ENCODE measurements around the gene TMEM53. TPM values are rescaled to one million over a fixed set of nuclear protein-coding genes. Genes with fewer than 3 reads are reported as not detected.

The TMEM53 gene
- total RNA-seq, 1 donor from 2014 or later = 14.1 TPM

DNA sequence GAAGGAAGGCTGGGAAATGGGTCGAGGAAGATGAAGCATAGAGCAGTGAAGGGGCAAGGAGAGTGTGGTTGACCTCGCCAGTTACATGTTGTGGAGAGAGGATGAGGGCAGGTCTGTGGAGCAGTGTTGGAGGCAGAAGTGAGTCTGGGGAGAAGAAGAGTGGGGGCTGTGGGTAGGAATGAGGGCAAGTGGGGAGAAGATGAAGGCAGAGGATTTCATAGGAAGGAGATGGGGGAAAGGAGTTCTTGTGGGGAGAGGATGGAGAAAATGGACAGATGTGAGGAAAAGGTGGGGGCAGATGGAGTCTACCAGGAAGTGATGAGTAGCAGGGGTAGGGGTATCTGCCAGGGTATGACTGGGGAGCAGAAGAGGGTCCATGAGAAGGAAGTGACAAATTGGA lies 3.8 kb upstream of the TMEM53 start:
- DNase-seq (ENCODE audit: low read depth, low spot score) = no peak
- H3K4me1 Mint-ChIP-seq = peaks cover 18% of the 10 kb centered on the region
- no peak overlapping the region for H3K4me3 Mint-ChIP-seq
- TF ChIP-seq CTCF (conservative IDR thresholded peaks at IDR 0.05) = no peak
- no peaks in the 10 kb centered on the region for H3K9me3 Mint-ChIP-seq
- H3K36me3 Mint-ChIP-seq (ENCODE audit: low read depth) = peaks cover 5% of the 10 kb centered on the region
- H3K27me3 Mint-ChIP-seq (ENCODE audit: low read depth) = no peaks in the 10 kb centered on the region
- H3K27ac Mint-ChIP-seq (ENCODE audit: unreplicated experiment) = no peak overlapping the region

- Mint-ChIP-seq H3K36me3 (ENCODE audit: low read depth) (peaks cover 5% of the 10 kb centered on the region), H3K4me3 (no peak overlapping the region), H3K27me3 (ENCODE audit: low read depth) (no peaks in the 10 kb centered on the region), H3K4me1 (peaks cover 26% of the 10 kb centered on the region), H3K27ac (ENCODE audit: unreplicated experiment) (no peak overlapping the region), H3K9me3 (no peaks in the 10 kb centered on the region)
- DNase-seq (ENCODE audit: low read depth, low spot score) = no peak
- peak; percentile 64 for TF ChIP-seq CTCF (conservative IDR thresholded peaks at IDR 0.05)
These were observed 3.0 kb upstream of the TMEM53 start for GRCh38 chr1:44677201-44677766.

- Mint-ChIP-seq H3K27me3 (ENCODE audit: low read depth) (no peaks in the 10 kb centered on the region), H3K4me1 (peaks cover 32% of the 10 kb centered on the region), H3K36me3 (ENCODE audit: low read depth) (peaks cover 5% of the 10 kb centered on the region), H3K27ac (ENCODE audit: unreplicated experiment) (no peak overlapping the region), H3K9me3 (no peaks in the 10 kb centered on the region), H3K4me3 (no peak overlapping the region)
- TF ChIP-seq CTCF (conservative IDR thresholded peaks at IDR 0.05) = no peak
- DNase-seq (ENCODE audit: low read depth, low spot score) = no peak
These were observed 2.4 kb upstream of the TMEM53 start for GRCh38 chr1:44676484-44677200.

- peak overlapping the region; percentile 3 for H3K27ac Mint-ChIP-seq (ENCODE audit: unreplicated experiment)
These were observed 905 bp upstream of the TMEM53 start for GRCh38 chr1:44675186-44675585.

GRCh38 chr1:44673675-44674112 lies 587 bp downstream of the TMEM53 start:
- H3K27ac Mint-ChIP-seq (ENCODE audit: unreplicated experiment) = peak overlapping the region; percentile 78
- H3K4me1 Mint-ChIP-seq = peaks cover 41% of the 10 kb centered on the region

More at GRCh38 chr1:44675186-44675585, 905 bp upstream of the TMEM53 start:
- no peaks in the 10 kb centered on the region for H3K9me3 Mint-ChIP-seq
- no peaks in the 10 kb centered on the region for H3K27me3 Mint-ChIP-seq (ENCODE audit: low read depth)
- H3K36me3 Mint-ChIP-seq (ENCODE audit: low read depth) = peaks cover 5% of the 10 kb centered on the region
- no peak for DNase-seq (ENCODE audit: low read depth, low spot score)
- H3K4me3 Mint-ChIP-seq = peak overlapping the region; percentile 91
- TF ChIP-seq CTCF (conservative IDR thresholded peaks at IDR 0.05) = no peak
- peaks cover 41% of the 10 kb centered on the region for H3K4me1 Mint-ChIP-seq

More at GRCh38 chr1:44673675-44674112, 587 bp downstream of the TMEM53 start:
- no peak for TF ChIP-seq CTCF (conservative IDR thresholded peaks at IDR 0.05)
- no peaks in the 10 kb centered on the region for H3K9me3 Mint-ChIP-seq
- H3K27me3 Mint-ChIP-seq (ENCODE audit: low read depth) = no peaks in the 10 kb centered on the region
- peak overlapping the region; percentile 91 for H3K4me3 Mint-ChIP-seq
- DNase-seq (ENCODE audit: low read depth, low spot score) = no peak
- H3K36me3 Mint-ChIP-seq (ENCODE audit: low read depth) = no peaks in the 10 kb centered on the region
